Suprapubic skin (tissue), 4 donors: ENCODE data around the gene CLIC4.
"Not testable (repeated sequence)": the region's sequence is repeated elsewhere in the genome, so short reads cannot be mapped to it uniquely, and the experiment has no call there.

Source experiments
- CTCF ChIP-seq, 2 donors: fragments of 200-600 bp in 1 of 2; fragments of 450-650 bp in 1 of 2; sonication (generic) in 1 of 2; IDR thresholded peaks; one replicate each; pipeline ENCODE4 v1.5.1; 2016 to 2019; ENCODE audit warnings: antibody characterized with exemption in 2 of 2, mild to moderate bottlenecking in 1 of 2, moderate library complexity in 1 of 2
- EP300 ChIP-seq: sonication (generic); formaldehyde crosslinking; IDR thresholded peaks from one replicate; pipeline ENCODE4 v1.6.1; 2017; ENCODE audit warnings: antibody characterized with exemption
- POLR2AphosphoS5 ChIP-seq, 3 donors: sonication (generic); formaldehyde crosslinking; IDR thresholded peaks; one replicate each; pipeline ENCODE4 v1.6.1; 2017; ENCODE audit warnings: antibody characterized with exemption in 3 of 3

DNA sequence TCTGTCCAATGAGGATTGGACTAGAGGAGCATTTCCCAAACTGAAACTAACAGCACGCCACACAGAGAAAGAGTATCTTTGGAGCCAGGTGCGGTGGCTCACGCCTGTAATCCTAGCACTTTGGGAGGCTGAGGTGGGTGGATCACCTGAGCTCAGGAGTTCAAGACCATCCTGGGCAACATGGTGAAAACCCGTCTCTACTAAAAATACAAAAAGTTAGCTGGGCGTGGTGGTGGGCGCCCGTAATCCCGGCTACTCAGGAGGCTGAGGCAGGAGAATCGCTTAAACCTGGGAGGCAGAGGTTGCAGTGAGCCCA lies 39.2 kb upstream of the CLIC4 start:
- TF ChIP-seq CTCF (IDR thresholded peaks at IDR 0.05); POLR2AphosphoS5 (IDR thresholded peaks at IDR 0.05); EP300: not testable (repeated sequence)
